Cardiac muscle cell (in vitro differentiated cells and primary cell): Measurements from ENCODE around the gene PLD5. TPM values are rescaled to one million over a fixed set of nuclear protein-coding genes. Genes with fewer than 3 reads are reported as not detected.
A peak's percentile ranks its signal among the peaks of the same experiment; 100 is the strongest.

Source experiments
- DNase-seq, 2 donors: peaks; one replicate each; pipeline versions ENCODE4 v3.0.0 to v3.0.0-alpha.2; 2010 to 2017; ENCODE audit warnings: low read depth in 1 of 2, low spot score in 1 of 2
- H3K27ac ChIP-seq: fragments of 200-600 bp; sonication (generic); 2 replicates; pipeline ENCODE4 v1.5.1; 2016
- H3K27me3 ChIP-seq: fragments of 200-600 bp; sonication (generic); 2 replicates; pipeline ENCODE4 v1.6.0; 2016; ENCODE audit warnings: control low read depth
- H3K36me3 ChIP-seq: fragments of 200-600 bp; sonication (generic); 2 replicates; pipeline ENCODE4 v1.5.1; 2016; ENCODE audit warnings: control low read depth
- H3K4me1 ChIP-seq: fragments of 200-600 bp; sonication (generic); 2 replicates; pipeline ENCODE4 v1.8.1; 2017; ENCODE audit warnings: low read depth, mild to moderate bottlenecking, mixed run types
- H3K4me3 ChIP-seq: fragments of 200-600 bp; sonication (generic); 2 replicates; pipeline ENCODE4 v1.5.1; 2016; ENCODE audit warnings: mild to moderate bottlenecking
- H3K9me3 ChIP-seq: fragments of 200-600 bp; sonication (generic); 2 replicates; pipeline ENCODE4 v1.5.1; 2017; ENCODE audit warnings: low read depth, mild to moderate bottlenecking, control low read depth
- CTCF ChIP-seq: IDR thresholded peaks from 2 replicates; pipeline ENCODE4 v1.5.1; 2012; ENCODE audit warnings: low read depth, mild to moderate bottlenecking, low read length
- polyA plus RNA-seq: library from polyadenylated mRNA; unstranded; fragments of >200 nt; fragmentation: Nextera tagmentation; extraction: Ambion mirVana; gene quantifications from 2 replicates; pipeline ENCODE4 v1.2.1, GENCODE V29; 2016
- total RNA-seq: library from RNA; depleted of rRNA; stranded (reverse); fragments of >200 nt; gene quantifications from 2 replicates; pipeline ENCODE4 v1.2.3, GENCODE V29; 2016

Gene PLD5
- total and polyA plus RNA-seq, 2 experiments from 2014 or later: 0.03 to 0.06 TPM

DNA sequence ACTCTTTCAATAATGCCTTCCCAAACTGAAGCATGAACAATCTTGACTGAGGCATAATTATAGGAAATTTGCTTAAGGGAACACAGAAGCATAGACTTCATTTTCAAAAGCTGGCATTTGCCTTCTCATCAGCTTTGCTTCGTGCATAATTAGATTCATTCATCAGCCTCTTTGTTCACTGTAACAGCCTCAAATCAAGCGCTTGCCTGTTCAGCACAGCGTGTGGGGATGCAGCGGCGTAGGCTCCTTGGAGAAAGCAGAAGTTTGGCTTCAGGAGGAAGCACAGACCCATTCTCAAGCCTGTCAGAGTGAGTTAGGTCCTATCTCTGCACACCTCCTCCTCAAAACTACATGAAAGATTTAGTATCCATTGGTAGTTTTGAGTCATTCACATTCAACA, 279.2 kb downstream of the PLD5 start:
- Histone ChIP-seq H3K4me3 (no peak overlapping the region), H3K9me3 (no peaks in the 10 kb centered on the region), H3K27ac (no peak overlapping the region), H3K4me1 (no peaks in the 10 kb centered on the region), H3K36me3 (no peaks in the 10 kb centered on the region), H3K27me3 (no peaks in the 10 kb centered on the region)
- DNase-seq: no peak
- TF ChIP-seq CTCF: no peak

DNA sequence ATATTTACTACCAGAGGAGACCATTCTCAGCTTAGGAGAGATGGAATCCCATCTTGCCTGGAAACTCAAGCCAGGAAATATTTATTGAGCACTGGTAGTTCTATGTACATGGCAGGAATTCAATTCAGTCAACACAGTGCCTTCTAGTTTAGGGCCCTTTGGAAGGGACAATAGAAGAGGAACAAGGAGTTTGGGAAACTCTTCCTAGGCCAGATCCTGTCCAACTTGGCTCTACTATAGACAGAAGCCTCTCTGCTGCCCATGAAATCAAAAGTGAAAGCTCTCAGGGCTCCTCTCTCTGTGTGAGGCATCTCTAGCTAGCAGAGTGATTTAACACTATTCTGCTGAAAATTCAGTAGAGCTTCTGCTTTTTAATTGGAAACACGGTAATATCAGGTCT, 281.0 kb downstream of the PLD5 start:
- H3K4me1 ChIP-seq: no peaks in the 10 kb centered on the region
- no peaks in the 10 kb centered on the region for H3K27me3 ChIP-seq
- H3K9me3 ChIP-seq: no peaks in the 10 kb centered on the region
- DNase-seq: no peak
- no peak overlapping the region for H3K27ac ChIP-seq
- H3K36me3 ChIP-seq: no peaks in the 10 kb centered on the region
- TF ChIP-seq CTCF: no peak
- no peak overlapping the region for H3K4me3 ChIP-seq

- Histone ChIP-seq H3K27me3 (no peaks in the 10 kb centered on the region), H3K36me3 (no peaks in the 10 kb centered on the region), H3K4me1 (no peaks in the 10 kb centered on the region), H3K4me3 (no peak overlapping the region), H3K27ac (no peak overlapping the region), H3K9me3 (no peaks in the 10 kb centered on the region)
- TF ChIP-seq CTCF: no peak
- no peak for DNase-seq
Measured at GRCh38 chr1:242242983-242243382, 281.5 kb downstream of the PLD5 start.

DNA sequence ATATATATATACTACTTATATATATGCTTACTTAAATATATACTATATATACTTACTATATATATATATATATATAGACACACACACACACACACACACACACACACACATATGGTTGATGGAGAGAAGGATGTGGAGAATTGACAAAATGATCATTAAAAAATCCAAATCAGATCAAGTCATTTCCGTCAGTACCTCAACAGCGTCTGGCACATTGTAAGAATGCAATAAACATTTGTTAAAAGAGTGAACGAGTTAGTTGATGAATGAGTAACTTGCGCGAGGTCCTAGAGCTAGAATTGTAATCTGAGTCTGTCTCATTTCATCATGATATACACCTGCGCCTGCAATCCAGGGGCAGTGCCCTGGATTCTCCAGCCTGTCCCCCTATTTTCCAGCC, 282.6 kb downstream of the PLD5 start:
- no peak for TF ChIP-seq CTCF
- no peak overlapping the region for H3K4me3 ChIP-seq
- no peak for DNase-seq
- H3K4me1 ChIP-seq: no peaks in the 10 kb centered on the region
- no peaks in the 10 kb centered on the region for H3K27me3 ChIP-seq
- H3K27ac ChIP-seq: no peak overlapping the region
- H3K36me3 ChIP-seq: no peaks in the 10 kb centered on the region
- no peaks in the 10 kb centered on the region for H3K9me3 ChIP-seq

DNA sequence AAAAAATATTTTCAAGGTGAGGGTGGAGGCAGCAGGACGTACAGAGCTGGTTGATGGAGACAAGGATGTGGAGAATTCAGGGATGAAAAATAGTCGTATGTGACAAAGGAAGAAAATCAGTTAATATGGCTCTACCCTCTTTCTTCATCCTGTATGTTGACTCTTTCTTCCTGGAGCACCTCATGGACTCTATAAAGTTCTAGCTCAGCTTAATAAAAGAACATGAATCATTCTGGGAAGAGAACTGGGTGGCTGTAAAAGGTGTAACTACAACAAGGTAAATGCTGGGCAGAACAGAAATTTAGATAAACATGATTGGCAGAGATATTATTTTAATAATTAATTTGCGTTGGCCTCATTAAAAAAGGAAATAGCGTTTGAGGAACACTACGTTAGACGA, 283.8 kb downstream of the PLD5 start:
- no peak overlapping the region for H3K4me3 ChIP-seq
- no peaks in the 10 kb centered on the region for H3K4me1 ChIP-seq
- H3K27ac ChIP-seq: no peak overlapping the region
- no peaks in the 10 kb centered on the region for H3K36me3 ChIP-seq
- TF ChIP-seq CTCF: no peak
- no peaks in the 10 kb centered on the region for H3K27me3 ChIP-seq
- no peaks in the 10 kb centered on the region for H3K9me3 ChIP-seq
- DNase-seq: no peak

- TF ChIP-seq CTCF: no peak
- Histone ChIP-seq H3K27me3 (no peaks in the 10 kb centered on the region), H3K4me1 (no peaks in the 10 kb centered on the region), H3K36me3 (no peaks in the 10 kb centered on the region), H3K9me3 (no peaks in the 10 kb centered on the region), H3K4me3 (no peak overlapping the region), H3K27ac (no peak overlapping the region)
- DNase-seq: peak in 1 of 2 donors; percentile 24
Measured at GRCh38 chr1:242240077-242240476, 284.4 kb downstream of the PLD5 start.
